ENCODE data around the gene CD3E.
"Not testable (repeated sequence)": the region's sequence is repeated elsewhere in the genome, so short reads cannot be mapped to it uniquely, and the experiment has no call there.

Gene CD3E

GRCh38 chr11:118291477-118292135, 12.9 kb upstream of the CD3E start:
- DNase-seq: peak; percentile 67 to 85 (median 76)

GRCh38 chr11:118294053-118294452, 10.5 kb upstream of the CD3E start:
- DNase-seq: no peak

DNA sequence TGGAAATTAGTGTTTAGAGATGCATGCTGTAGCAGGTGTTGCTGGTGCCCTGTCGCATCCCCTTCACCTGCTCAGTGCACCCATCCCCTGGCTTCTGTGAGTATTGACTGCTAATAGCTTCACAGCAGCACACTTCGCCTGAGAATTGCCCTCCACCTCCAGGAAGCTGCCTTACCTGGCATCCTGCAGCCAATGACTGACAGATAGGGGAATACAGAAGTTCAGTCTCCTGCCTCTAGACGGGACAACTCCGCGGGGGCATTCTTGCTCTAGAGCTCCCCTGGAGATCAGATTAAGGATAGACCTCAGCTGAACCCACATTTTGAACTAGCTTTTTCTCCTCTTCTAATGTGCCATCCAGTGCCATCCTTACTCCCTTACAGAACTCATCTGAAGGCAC, 9.3 kb upstream of the CD3E start:
- peak in 1 of 4 experiments; percentile 33 for DNase-seq

DNA sequence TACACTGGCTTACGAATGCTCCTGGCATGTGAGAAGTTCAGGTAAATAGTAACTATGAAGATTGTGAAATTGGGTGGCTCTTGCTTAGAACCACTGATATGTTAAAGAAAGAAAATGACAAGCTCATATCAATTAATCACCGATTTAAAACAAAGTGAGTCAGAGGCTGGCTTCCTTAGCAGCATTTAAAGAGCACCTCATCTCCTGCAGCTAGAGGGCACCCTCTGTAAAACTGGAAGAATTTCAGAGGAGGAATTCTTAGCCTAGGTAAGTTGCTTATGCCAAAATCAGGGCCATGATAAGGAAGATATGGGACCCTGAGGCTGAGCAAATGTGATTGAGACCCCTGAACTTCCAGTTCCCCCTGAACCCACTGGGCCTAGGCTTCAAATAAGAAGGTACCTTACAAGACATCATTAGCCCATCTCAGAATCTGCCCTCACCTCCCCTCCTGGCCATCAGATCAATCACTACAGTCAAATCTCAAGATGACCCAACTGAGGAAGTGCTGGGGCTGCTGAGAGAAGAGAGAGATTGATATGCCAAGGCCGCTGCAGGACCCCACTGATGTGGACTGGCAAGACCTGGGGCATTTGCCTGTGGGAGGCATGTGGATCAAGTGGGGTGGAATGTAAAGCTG, 8.6 kb upstream of the CD3E start:
- DNase-seq: peak; percentile 49 to 74 (median 64)

- no peak for DNase-seq
These were observed 2.8 kb upstream of the CD3E start for GRCh38 chr11:118301600-118302195.

GRCh38 chr11:118304227-118304567, 333 bp upstream of the CD3E start:
- no peak for DNase-seq

DNA sequence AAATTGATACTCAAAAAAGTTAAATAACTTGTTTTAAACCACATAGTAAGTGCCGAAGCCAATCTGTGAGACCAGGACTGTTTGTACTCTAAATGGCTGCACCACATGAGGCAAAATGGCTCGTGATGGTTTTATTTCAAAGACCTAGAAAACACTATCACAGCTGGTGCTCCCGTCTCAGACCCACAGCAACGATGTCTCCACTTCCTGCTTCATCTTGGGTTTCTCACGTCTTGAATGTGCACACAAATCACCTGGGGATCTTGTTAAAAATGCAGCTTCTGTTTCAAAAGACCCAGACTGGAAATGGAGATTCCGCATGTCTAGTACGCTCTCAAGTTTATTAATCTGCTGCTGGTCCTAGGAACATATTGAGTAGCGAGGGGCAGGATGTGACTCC, 1.2 kb downstream of the CD3E start:
- no peak for DNase-seq

GRCh38 chr11:118306556-118306955, 2.0 kb downstream of the CD3E start:
- DNase-seq: no peak

DNA sequence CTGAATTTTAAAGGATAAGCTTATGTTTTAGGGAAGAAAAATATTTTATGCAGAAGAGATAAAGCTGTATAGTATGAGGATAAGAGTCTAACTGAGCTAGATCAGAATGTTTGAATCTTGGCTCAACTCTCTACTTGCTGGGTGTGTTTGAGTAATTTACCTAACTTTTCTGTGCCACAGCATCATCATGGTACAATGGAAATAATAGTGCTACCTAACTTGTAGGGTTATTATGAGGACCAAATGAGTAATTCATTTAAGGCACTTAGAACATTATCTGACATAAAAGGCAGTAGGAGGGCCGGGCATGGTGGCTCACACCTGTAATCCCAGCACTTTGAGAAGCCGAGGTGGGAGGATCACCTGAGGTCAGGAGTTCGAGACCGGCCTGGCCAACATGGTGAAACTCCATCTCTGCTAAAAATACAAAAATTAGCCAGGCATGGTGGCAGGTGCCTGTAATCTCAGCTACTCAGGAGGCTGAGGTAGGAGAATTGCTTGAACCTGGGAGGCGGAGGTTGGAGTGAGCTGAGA, 4.5 kb downstream of the CD3E start:
- DNase-seq: not testable (repeated sequence)

- DNase-seq: no peak
These were observed 5.7 kb downstream of the CD3E start for GRCh38 chr11:118310271-118310670.

DNA sequence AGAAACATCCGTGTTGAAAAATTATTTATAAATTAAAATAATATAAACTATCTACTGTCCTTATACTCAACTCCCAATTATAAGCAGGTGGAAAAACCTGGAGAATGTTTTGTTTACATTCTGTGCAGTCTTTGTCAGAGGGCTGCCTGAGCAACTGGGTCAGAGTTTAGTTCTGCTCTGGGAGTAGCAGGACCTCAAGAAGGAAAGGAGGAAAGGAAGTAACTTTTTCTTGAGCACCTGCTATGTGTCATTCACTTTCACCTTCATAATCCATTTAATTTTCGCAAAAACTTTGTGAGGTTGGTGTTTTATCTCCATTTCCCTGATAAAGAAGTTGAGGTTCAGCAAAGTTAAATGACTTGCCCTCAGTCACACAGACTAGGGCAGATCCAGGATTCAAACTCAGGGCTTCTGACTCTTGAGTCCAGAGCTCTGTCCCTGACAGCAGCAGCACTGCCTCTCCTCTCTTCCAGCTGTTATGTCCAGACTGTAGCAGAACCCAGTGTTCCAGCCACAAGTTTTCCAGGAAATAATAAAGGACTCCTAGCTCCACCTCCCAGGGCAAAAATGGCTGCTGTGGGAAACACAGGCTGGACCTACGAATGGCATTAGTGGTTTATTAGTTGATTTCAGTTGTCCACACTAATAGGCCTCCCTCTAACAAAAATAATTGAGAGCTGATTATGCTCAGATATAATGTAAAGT, 6.4 kb downstream of the CD3E start:
- DNase-seq: no peak

- no peak for DNase-seq
These were observed 7.0 kb downstream of the CD3E start for GRCh38 chr11:118311518-118311917.

- DNase-seq: no peak
These were observed 7.8 kb downstream of the CD3E start for GRCh38 chr11:118312328-118312727.

GRCh38 chr11:118313242-118313641, 8.7 kb downstream of the CD3E start:
- no peak for DNase-seq

GRCh38 chr11:118314988-118315411, 10.5 kb downstream of the CD3E start:
- DNase-seq: no peak

DNA sequence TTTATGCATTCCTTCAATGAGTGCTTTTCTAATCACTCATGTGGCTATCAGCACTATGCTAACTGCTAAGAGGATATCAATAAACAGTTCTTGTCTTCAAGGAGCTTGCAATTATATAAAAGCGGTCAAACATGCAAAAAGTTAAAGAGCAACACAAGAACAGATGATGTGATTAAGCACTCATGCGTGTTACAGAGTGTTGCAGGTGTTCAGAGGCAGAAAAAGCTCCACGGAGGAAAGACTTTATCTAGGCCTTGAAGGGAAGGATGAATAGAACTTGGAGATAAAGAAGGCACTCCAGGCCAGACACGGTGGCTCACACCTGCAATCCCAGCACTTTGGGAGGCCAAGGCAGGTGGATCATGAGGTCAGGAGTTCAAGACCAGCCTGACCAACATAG, 13.6 kb downstream of the CD3E start:
- no peak for DNase-seq

DNA sequence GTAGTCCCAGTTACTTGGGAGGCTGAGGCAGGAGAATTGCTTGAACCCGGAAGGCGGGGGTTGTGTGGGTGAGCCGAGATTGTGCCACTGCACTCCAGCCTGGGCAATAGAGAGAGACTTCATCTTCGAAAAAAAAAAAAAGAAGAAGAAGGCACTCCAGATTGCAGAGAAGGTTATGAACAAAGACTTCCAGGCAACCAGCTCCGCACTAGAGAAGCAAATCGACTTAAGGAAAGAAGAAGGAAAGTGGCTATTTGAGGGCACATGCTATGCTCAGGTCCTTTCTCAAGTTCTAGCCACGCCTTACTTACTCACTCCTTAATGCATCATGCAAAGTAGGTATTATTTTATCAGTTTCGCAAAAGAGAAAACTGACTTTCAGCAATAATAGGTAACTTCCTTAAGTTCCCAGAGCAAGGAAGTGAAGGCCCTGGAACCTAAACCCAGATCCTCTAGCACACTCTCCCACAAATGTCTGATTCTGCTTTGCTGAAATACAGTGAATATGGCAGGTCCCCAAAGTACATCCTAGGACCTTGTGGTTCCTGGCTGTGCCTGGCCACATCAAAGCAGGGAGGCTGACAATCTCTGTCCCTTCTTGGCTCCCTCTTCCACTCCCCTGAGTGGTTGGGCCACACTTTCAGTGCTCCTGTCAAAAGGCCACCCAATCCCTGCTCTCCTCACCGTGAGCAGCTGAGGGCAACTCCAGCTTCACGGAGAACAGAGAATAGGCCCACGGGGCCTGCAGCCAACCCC, 14.2 kb downstream of the CD3E start:
- peak; percentile 69 to 90 (median 84) for DNase-seq

GRCh38 chr11:118319337-118319707, 14.8 kb downstream of the CD3E start:
- DNase-seq: peak; percentile 80 to 96 (median 90)

DNA sequence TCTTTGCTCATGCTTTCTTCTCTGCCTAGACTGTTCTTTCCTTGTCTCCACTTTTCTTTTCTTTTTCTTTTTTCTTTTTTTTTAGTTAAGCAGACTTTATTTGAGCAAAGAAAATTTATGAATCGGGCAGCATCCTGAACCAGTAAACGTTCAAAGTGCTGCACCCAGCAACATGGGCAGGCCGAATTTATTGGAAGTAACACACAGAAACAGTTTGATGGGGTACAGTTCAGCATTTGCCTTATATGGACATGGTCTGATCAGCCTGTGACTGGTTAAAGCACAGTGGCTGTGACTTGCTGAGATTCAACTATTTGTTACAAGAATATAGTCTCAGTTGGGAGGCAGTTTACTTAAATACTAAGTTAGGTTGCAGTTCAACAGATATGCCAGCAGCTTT, 16.0 kb downstream of the CD3E start:
- DNase-seq: no peak

DNA sequence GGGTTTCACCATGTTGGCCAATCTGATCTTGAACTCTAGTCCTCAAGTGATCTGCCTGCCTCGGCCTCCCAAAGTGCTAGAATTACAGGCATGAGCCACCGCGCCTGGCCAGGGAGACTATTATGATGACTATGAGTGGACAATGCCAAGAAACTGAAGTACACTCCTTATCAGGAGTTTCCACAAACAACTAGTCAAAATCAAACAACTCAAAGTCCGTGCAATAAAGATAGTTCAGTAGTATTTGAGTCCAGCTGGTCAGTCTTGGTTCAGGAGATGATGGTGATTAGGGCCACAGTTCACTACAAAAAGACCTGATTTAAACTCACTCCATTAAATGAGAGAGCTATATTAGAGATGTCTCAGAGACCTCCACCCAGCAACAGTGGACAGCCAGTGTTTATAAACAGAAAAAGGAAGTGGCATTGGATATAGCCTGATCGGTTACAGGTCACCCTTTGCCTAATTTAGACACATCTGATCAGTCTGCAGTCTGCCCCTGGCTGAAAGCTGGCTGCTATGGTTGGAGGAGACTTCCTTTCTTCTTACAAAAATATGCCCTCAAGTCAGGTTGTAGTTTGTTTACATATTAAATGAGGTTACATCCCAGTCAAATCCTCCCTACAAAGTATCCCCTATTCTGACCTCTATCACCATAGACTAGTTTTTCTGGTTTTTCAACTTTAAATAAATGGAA, 17.0 kb downstream of the CD3E start:
- peak; percentile 29 to 68 (median 62) for DNase-seq

- no peak for DNase-seq
These were observed 18.2 kb downstream of the CD3E start for GRCh38 chr11:118322721-118323120.

DNA sequence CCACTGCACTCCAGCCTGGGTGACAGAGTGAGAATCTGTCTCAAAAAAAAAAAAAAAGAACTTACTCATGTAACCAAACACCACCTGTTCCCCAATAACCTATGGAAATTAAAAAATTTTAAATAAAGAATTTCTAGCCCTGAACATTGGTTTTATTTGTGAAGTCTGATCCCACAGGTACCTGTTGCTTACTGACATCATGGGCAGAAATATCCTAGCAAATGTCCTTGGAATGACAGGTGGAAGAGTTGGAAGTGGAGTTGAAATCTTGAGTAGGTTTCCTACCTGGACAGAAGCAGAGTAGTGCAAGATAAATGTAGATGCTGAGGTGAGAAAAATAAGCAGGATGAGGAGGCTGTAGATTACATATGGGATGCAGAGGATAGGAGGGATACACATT, 20.8 kb downstream of the CD3E start:
- no peak for DNase-seq

Data from suppressor macrophage (primary cell).